NCI-H2029 (cell line): ENCODE results near the gene AJM1.
"Not testable (repeated sequence)": the region's sequence is repeated elsewhere in the genome, so short reads cannot be mapped to it uniquely, and the experiment has no call there.

Experiments used
- DNase-seq: peaks from one replicate; lab custom pipeline; 2025; lab: John Stamatoyannopoulos, UW

Gene AJM1

DNA sequence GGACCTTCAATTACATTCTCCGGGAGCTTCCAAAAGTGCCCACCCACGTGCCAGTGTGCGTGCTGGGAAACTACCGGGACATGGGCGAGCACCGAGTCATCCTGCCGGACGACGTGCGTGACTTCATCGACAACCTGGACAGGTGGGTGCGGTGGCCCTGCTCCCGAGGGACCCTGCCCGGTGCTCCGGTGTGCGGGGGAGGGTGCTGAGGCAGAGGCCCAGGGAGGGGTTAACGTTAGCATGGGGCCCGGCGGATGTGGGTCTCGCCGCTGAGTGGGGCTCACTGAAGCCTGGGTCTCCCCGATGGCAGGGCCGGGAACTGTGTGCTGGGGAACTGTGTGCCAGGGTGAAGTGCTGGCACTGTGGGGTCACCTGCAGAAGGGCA is 10.6 kb upstream of the AJM1 start:
- no peak for DNase-seq

DNA sequence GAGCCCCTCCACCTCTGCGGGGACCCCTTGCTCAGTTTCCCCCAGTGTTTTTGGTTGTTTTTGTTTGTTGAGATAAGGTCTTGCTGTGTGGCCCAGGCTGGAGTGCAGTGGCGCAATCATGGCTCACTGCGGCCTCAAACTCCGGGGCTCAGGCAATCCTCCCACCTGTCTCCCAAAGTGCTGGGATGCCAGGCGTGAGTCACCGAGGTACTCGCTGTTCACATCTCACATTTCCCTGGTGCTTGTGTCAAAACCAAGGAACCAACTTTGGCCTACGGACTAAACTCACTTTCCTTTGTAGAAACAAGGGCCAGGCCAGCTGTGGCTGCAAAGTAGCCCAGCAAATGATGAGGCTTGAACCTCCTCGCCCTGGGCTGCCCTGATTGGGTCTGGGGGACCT is 9.7 kb upstream of the AJM1 start:
- DNase-seq: no peak

DNA sequence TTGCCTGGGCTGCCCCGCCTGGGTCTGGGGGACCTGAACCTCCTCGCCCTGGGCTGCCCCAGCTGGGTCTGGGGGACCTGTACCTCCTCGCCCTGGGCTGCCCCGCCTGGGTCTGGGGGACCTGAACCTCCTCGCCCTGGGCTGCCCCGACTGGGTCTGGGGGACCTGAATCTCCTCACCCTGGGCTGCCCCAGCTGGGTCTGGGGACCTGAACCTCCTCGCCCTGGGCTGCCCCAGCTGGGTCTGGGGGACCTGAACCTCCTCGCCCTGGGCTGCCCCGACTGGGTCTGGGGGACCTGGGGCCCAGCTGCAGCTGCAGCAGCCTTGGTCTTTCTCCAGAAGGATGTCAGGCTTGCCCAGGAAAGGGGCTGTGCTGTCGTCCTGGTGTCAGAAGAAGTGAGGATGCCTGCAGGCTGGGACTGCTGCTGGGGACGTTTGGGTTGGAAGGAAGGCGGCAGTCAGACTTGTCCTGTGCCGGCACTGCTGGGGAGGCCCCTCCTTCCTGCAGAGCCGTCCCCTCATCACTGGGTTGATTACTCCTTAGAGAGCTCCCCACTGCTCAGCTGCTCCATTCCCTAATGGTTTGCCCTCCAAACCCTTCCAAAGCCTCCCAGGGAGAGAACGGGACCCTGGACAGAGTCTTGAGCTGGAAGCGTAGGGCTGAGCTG is 8.8 kb upstream of the AJM1 start:
- DNase-seq: not testable (repeated sequence)

DNA sequence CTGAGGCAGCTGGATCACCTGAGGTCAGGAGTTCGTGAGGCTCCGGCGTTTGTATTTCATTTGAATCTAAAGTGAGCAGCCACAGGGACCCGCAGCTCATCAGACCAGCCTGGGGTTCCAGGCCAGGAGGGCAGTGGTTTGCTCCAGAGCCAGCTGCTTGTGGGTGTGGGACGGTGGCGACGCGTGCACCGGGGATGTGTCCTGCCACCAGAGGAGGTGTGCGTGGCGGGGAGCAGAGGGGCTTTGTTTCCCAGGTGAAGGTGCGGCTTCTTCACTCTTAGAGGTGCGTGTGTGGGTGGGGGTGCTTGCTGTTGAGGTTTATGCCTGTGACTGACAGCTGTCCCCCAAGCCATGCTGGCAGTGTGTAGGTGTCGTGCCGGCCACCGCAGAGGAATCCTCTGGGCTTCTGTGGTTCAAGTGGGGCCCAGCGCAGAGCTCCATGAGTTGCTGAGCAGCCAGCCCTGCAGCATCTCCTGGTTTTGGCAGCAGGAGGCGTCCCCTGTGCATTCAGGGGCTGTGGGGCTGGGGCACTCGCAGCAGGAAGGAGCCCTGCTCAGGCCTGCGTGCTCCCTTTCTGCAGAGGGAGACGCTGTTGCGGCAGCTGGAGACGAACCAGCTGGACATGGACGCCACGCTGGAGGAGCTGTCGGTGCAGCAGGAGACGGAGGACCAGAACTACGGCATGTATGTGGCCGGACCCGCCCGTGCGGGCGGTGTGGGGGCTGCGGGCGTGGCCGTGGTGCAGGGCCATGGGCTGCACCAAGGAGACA is 6.9 kb upstream of the AJM1 start:
- DNase-seq: no peak

DNA sequence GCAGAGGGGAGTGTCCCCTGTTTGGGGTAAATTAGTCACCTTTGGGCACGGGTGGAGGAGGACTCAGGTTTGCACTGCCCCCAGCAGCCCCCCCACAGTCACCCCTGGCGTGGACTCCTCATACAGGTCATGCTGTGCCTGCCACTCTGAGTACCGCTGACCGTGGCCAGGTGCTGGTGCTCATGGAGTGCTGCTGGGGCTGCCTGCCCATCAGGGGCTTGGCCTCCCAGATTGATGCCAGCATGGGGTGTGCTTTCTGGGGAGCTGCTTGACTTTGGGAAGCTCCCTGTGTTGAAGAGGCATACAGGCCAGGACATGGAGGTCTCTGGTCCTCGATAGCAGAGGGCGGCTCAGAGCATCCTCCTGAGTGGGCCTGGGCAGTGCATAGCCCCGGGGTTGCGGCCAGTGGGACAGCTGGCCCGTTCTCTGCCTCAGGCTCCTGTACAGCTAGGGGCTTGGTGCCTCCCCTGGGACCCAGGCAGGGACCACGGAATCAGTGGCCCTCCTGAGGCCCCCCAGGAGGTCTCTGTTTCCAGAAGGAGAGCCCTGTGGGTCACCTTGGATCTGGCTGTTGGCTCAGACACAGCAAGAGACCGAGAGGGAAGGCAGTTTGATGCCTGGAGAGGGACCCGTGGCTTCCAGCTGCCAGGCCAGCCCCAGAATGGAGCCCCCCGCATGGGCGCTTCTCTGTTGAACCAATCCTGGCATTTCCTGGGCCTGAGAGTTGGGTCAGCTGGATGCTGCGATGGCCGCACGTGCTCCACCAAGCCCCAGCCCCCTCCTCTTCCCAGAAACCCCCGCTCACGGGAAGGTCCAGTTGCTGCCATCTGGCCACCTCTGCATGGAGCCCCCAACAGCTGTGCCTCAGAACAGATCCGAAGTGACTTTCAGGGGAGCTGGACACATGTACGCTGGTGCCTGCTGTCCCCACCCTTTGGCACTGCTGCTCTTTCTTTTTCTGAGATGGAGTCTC is 6.1 kb upstream of the AJM1 start:
- DNase-seq: no peak

DNA sequence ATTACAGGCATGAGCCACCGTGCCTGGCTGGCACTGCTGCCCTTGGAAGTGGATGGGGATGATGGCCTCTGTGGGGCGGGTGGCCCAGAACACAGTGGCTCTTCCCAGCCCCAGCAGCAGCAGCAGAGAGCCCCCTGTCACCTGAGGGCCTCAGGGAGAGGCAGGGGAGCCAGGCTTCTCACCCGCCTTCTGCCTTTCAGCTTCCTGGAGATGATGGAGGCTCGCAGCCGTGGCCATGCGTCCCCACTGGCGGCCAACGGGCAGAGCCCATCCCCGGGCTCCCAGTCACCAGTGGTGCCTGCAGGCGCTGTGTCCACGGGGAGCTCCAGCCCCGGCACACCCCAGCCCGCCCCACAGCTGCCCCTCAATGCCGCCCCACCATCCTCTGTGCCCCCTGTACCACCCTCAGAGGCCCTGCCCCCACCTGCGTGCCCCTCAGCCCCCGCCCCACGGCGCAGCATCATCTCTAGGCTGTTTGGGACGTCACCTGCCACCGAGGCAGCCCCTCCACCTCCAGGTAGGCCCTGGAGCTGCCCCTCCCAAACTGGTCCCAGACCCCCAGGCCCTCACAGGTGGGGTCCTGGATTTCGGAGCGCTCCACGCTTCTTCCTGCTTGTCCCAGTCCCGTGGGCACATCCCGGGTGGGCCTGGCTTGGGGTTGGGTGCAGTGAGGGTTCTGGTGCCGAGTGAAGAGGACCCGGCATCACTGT is 5.0 kb upstream of the AJM1 start:
- DNase-seq: no peak

DNA sequence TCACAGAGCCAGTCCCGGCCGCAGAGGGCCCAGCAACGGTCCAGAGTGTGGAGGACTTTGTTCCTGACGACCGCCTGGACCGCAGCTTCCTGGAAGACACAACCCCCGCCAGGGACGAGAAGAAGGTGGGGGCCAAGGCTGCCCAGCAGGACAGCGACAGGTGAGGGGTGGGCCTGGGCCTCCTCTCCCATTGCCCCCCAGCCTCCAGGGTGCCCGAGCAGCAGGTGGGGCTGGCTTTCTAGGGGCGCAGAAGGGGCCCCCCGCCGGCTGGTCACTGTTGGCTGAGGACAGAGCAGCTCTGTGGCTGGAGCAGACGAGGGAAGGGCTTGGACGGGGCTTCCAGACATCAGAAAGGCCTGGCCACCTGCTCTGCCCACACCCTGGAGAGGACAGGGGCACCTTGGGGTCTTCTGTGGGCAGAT is 4.4 kb upstream of the AJM1 start:
- not testable (repeated sequence) for DNase-seq

DNA sequence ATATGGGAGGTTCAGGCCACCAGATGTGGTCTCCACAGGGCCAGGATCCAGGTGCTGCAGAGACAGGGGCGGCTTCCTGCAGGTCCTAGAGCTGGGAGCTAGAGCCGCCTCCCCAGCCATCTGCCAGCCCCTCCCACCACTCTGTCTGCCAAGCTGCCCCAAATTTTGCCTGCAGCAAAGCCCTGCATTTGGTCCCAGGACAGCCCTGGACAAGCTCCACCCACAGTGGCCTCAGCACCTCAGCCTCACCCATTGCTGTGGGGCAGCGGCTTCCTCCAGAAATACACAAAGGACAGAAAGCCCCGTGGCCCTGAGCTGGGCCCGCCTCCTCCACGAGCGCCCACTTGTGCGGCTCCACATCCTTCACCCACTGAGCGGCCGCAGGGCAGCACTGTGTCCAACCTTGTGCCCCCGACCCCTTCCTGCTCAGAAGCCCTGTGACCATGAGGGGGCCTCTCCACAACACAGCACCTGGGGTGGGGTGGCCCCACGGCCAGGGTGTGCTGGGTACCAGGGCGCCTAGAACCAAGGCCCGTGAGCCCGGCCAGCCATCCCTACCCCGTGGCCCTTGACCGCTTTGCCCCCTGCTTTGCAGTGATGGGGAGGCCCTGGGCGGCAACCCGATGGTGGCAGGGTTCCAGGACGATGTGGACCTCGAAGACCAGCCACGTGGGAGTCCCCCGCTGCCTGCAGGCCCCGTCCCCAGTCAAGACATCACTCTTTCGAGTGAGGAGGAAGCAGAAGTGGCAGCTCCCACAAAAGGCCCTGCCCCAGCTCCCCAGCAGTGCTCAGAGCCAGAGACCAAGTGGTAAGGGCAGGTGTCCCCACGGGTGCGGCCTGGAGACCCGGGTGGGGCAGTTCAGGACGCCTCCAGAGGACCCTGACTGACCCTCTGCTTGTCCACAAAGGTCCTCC is 3.7 kb upstream of the AJM1 start:
- DNase-seq: no peak

DNA sequence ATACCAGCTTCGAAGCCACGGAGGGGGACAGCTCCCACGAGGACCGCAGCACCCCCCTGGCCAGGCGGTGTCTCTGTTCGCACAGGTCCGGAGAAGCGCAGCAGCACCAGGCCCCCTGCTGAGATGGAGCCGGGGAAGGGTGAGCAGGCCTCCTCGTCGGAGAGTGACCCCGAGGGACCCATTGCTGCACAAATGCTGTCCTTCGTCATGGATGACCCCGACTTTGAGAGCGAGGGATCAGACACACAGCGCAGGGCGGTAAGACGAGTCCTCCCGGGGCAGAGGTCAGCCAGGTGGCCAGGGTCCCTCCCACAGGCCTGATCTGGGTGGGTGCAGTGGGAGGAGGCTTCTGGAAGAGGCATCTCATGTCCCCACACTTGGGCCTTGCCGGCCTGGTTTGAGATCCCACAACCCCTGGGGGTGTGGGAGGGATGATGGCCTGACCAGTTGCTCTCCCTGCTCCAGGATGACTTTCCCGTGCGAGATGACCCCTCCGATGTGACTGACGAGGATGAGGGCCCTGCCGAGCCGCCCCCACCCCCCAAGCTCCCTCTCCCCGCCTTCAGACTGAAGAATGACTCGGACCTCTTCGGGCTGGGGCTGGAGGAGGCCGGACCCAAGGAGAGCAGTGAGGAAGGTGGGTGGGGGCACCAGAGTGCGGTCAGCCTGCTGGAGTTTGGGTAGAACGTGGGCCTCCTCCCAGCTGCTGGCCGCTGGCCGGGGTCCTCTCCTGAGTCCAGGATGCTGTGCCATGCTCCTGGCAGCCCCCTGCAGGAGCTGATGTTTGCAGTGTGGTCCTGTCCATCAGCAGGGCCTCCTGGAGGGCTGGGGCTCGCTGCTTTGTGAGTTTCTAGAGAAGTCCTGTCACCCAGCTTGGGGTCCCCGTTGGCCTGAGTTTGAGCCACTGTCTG is 2.8 kb upstream of the AJM1 start:
- DNase-seq: no peak

DNA sequence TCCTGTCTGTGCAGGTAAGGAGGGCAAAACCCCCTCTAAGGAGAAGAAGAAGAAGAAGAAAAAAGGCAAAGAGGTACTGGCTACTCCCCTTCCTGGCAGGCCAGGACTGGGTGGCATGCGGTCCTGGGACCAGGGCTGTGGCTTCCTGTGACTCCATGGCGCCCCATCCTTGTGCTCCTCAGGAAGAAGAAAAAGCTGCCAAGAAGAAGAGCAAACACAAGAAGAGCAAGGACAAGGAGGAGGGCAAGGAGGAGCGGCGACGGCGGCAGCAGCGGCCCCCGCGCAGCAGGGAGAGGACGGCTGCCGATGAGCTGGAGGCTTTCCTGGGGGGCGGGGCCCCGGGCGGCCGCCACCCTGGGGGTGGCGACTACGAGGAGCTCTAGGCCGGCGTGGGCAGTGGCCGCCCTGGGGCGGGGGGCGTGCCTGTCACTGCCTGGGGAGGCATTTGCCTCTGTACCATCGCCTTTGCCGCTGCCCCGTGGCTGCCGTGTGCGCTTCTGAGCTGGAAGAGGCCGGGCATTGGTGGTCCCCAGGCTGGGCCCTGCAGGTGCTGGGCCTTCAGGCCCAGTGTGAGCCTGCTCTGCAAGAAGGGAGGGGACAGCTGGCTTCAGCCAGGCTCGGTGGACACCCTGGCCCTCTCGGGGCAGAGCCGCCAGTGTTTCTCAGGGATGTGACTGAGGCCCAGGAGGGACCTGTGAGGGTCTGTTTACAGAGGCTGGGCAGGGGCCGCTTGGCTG is 2.0 kb upstream of the AJM1 start:
- DNase-seq: no peak

DNA sequence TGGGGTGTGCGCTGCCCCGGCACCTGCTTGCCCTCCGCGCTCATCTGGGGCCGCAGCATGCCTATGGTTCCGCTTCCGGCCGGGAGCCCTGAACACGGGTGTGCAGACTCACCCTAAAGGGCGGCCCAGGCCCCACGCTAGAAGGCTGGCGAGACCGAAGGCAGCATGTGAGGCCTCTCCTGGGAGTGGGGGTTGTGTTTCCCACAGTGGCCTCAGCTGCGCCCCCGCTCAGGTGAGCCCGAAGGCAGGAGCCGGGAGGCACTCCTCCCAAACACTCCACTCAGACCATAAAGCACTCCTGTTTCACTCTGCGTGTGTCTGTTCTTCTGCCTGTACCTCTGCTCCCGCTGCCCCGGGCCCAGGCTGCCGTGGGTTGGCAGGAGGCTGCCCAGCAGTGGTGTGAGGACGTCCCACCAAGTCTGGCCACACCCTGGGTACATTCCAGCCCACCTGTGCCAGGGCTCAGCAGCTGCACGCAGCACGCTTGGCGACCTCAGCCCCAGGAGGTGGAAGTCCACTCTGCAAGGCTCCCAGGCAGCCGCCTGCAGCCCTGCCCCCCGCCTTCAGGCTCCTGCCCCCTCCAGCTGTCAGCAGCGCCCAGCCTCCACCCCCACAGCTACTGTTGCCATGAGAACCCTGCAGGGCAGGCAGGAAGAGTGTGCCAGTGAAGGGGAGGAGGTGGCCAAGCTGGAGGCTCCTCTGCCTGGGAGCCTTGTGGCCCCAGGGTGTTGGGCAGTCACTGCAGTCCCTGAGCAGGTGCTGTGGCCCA is 1.2 kb upstream of the AJM1 start:
- peak; percentile 83 for DNase-seq

DNA sequence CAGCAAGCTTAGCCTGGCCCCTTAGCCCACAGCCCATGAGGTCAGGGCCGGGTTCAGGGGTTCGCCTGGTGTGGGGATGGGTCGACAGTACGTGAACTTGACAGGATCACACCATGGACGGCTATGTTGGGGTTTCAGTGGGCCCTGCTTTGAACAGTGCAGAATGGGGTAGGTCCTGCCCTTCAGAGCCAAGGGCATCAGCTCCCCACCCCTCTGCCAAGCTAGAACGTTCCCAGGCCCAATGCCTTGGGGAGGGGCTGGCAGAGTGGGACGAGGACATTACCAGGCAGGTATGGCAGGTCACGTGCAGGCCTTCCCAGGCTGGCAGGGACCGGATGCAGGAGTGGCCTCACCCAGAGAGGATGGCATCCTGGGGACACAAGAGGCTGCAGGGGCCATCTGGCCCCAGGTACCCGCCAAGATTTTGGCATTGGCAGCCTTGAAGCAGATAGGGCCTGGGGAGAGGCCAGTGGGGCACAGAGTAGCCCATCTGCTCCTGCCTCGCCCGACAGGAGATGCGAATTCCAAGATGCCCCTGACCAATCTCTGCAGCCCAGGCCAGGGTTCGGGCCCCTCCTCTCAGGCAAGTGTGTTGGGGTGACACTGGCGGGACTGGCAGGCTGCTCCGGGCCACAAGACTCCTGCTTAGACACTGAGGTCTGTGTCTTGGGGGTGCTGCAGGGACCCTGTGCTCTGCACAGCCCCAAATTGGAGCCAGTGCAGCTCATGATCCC is 465 bp upstream of the AJM1 start:
- peak; percentile 55 for DNase-seq

DNA sequence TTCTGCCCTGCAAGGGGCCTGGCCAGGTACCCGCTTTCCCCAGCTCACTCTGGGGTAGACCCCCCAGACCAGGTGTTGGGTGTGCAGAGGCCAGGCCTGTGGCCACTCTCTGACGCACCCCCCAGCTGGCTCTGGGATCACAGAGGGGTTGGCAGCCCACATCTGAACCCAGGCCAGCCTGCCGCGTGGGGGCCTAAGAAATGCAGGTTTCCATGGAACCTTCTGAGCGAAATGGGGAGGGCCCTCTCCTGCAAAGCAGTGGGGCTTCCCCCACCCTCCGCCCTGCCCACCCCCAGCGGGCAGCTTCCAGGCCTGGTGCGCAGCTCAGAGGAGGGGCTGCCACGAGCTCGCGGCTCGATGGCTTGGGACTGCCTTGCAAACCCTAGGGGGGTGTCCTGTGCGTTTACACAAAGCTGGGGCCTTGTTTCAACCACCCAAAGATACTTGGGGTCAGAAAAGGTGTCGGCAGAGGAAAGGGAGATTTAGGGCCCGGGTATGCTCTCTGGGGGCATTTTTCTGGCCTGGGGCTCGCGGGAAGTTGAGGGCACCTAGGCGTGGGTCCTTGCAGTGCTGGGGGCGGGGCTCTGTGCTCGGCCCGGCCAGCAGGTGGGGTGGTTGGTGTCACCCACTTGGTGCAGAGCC is 1.0 kb downstream of the AJM1 start:
- not testable (repeated sequence) for DNase-seq

DNA sequence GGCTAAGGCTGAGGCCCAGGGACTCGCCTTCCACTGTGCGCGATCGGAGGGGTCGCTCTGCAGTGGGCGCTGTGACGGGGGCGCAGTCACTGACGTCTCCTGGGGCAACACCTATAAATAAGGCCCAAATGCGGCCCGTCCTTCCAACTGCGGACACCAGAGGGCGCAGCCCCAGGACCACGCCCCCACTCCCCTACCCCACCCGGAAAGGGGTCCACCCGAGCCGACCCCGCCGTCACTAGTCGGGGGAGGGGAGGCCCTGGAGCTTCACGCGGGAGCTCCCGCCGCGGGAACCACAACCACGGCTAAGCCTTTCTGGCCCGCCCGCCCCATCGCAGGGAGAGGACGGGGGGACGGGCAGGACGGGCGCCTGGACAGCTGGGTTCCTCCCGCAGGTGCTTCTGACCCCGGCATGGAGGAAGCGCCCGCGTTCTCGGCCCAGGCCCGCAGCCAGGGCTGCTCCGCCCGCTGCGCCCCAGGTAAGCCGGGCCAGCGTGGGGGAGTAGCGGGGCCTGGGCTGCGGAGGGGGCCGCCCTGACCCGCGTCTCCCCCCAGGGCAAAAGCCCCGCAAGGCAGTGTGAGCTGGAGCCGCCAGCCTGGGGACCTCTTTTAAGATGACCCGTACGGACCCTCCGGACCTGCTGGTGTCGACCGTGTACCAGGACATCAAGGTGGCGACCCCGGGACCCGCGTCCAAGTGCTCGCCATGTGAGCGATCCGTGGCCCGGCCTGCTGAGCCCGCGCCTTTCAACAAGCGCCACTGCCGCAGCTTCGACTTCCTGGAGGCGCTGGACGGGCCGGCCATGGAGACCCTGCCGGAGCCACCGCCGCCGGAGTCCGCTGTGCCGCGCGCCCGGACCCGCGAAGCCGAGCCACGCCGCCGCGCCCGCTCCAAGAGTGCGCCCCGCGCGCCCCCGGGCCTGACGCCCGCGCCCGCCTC is 1.8 kb downstream of the AJM1 start:
- not testable (repeated sequence) for DNase-seq

DNA sequence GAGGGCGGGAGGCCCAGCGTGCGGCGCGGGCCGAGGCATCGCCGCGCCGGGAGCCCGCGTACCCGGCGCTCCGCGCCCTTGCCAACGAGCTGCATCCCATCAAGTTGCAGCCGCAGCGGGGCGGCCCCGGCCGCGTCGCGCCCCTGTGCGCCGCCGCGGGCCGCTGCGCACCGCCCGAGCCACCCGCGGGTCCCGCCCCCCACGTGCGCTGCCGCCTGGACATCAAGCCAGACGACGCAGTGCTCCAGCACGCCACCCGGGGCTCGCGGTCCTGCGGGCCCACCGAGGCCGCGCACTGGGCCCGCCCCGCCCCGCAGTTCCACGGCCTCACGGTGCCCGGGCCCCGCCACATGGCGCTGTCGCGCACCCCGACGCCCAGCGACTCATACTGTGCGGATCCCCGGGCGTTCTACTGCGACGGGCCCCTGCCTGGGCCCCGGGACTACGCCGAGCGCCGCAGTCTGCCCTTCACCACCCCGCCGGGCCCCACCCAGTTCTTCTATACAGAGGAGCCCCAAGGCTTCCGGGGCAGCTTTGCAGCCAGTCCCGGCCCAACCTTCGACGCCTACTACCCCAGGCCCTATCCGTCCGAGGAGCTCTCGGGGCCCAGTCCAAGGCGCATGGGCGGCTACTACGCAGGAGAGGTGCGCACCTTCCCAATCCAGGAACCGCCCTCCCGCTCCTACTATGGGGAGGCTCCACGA is 2.6 kb downstream of the AJM1 start:
- DNase-seq: no peak
